LHCN-M2 (cell line): ENCODE measurements around the gene SYT8. TPM values are rescaled to one million over a fixed set of nuclear protein-coding genes. Genes with fewer than 3 reads are reported as not detected.
A peak's percentile ranks its signal among the peaks of the same experiment; 100 is the strongest.

Source experiments
- DNase-seq: peaks from one replicate; pipeline ENCODE4 v3.0.0-alpha.2; 2012; ENCODE audit warnings: low read depth
- total RNA-seq: library from RNA; depleted of rRNA; stranded (reverse); fragments of >200 nt; gene quantifications from 2 replicates; pipeline ENCODE4 v1.2.3, GENCODE V29; 2014

Gene SYT8
- total RNA-seq, 1 experiment from 2014 or later: 0.17 TPM

- DNase-seq: no peak
Observed at GRCh38 chr11:1831338-1832210, 3.2 kb upstream of the SYT8 start.

- DNase-seq: no peak
Observed at GRCh38 chr11:1832211-1832919, 2.4 kb upstream of the SYT8 start.

- DNase-seq: no peak
Observed at GRCh38 chr11:1832920-1833295, 1.9 kb upstream of the SYT8 start.

GRCh38 chr11:1834062-1834610, 654 bp upstream of the SYT8 start:
- no peak for DNase-seq

- no peak for DNase-seq
Observed at GRCh38 chr11:1835671-1836010, 851 bp downstream of the SYT8 start.

- DNase-seq: no peak
Observed at GRCh38 chr11:1836011-1836945, 1.5 kb downstream of the SYT8 start.

- DNase-seq: peak; percentile 55
Observed at GRCh38 chr11:1837171-1838076, 2.6 kb downstream of the SYT8 start.

GRCh38 chr11:1838077-1838425, 3.3 kb downstream of the SYT8 start:
- no peak for DNase-seq

- DNase-seq: no peak
Observed at GRCh38 chr11:1838426-1839144, 3.8 kb downstream of the SYT8 start, which contains the start of gene TNNI2. Gene TNNI2 (plus strand): TSS chr11:1838981. CDS start chr11:1839697, 716 bp downstream.

GRCh38 chr11:1839204-1839923, 4.6 kb downstream of the SYT8 start:
- DNase-seq: no peak

- no peak for DNase-seq
Observed at GRCh38 chr11:1839924-1840779, 5.4 kb downstream of the SYT8 start.

GRCh38 chr11:1840780-1841480, 6.1 kb downstream of the SYT8 start:
- no peak for DNase-seq

GRCh38 chr11:1841511-1842148, 6.8 kb downstream of the SYT8 start:
- no peak for DNase-seq

- DNase-seq: no peak
Observed at GRCh38 chr11:1842149-1843097, 7.6 kb downstream of the SYT8 start.

GRCh38 chr11:1843098-1843473, 8.3 kb downstream of the SYT8 start:
- DNase-seq: no peak

GRCh38 chr11:1843796-1844195, 9.0 kb downstream of the SYT8 start:
- no peak for DNase-seq
